HG03460 (cell line): ENCODE measurements around the gene SH2D2A.

Experiments used
- ATAC-seq: cut with Tn5 transposase; IDR thresholded peaks from one replicate; pipeline ENCODE4 v1.9.1; 2021; ENCODE audit not compliant: unreplicated experiment

Gene SH2D2A

GRCh38 chr1:156828400-156829124 is 11.9 kb upstream of the SH2D2A start:
- ATAC-seq = no peak

- no peak for ATAC-seq
These were observed 10.0 kb upstream of the SH2D2A start for GRCh38 chr1:156826630-156827029.

- no peak for ATAC-seq
These were observed 6.7 kb upstream of the SH2D2A start for GRCh38 chr1:156823210-156823790.

DNA sequence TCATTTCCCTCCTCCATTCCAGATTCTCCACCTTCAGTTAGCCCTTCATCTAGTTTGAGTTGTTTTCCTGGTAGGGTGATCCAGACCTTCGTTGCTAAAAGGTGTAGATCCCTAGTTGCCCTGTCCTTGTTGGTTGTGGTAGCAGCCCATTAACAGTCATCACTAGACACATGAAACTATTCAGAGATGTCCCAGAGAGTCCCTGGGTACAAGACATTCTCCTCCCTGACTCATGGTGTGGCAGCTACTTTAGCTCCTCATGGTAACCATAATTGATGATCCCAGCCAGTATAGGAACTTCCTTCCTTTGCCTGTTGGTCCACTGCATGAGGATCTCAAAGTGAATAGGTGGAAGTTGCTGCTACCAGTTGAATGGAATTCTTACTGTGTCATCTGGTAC is 6.0 kb upstream of the SH2D2A start:
- ATAC-seq = no peak

DNA sequence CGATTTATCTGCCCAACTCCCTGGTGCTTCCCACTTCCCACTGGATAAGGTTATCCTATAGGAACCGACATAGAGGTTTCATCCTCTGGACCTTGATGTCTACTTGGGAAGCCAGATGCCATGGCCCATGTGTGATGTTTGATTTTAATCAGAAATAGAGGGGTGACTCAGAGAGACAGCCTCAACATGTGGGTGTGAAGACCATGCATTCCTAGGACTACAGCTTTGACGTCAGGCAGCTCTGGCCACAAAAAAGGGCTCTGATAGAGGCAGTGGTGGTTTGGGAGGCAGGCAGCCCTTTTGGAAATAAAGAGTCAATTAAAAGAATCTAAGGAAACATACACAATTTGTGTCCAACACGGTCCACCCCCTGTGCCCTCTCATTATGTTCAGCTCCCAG is 5.2 kb upstream of the SH2D2A start:
- ATAC-seq = no peak

GRCh38 chr1:156815961-156816422 is 656 bp downstream of the SH2D2A start:
- ATAC-seq = no peak

DNA sequence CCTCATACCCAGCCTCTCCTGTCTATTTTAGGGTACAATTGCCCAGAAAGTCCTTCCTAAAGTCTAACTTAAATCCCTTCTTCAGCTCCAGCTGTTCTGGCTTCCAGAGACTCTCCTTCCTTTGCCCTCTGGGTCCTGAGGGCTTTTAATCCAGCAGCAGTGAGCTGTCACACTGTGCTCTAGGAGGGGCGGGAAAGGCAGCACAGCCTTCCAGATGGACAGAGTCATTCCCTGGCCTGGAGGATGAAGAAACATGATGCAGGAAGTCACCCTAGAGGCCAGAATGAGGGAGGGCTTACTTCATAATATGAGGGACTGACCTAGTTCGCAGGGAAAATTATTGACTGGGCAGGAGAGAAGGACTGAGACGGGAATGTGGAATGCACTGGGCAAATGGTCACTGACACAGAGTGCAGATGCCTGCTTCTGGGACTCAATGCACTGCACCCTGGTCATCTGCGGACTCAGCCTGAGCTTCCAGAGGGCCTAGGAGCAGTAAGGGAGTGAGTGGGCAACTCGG is 1.3 kb downstream of the SH2D2A start:
- no peak for ATAC-seq

GRCh38 chr1:156814571-156815260 is 1.9 kb downstream of the SH2D2A start:
- no peak for ATAC-seq

DNA sequence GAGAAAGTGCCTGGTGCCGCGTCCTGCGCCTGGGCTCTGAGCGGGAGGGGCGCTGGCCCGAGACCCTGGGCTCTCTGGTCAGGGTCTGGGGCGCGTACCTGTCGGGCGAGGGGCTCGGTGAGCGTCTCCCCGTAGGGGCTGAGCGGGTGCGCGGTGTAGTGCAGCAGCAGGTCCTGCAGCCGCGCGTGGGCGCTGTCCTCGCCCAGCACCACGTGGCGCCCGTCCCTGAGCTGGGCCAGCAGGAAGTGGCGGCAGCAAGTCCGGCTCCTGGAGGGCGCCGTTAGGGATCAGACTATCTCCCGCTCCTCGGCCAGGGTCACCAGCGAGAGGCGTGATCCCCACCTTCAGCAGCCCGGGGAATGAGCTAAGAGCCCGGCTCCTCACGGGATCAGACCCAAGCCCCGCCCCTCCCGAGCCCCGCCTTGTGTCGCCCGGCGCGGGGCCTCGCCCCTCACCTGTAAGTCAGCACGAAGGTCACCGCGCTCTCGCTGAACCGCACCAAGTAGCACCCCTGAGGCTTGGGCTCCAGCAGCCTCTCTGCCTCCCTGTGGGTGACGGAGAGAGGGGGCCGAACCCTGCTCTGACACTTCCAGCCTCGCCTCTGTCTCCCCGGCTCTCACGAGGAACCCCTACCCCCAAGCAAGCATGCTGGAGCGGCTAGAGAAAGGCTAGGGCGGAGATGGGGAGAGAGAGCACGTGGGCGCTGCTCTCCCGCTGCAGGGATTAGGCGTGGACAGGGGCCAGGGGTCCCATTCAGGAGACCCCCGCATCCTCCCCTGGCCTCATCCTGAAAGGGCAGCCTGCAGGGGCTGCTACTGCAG is 2.7 kb downstream of the SH2D2A start:
- ATAC-seq = no peak

DNA sequence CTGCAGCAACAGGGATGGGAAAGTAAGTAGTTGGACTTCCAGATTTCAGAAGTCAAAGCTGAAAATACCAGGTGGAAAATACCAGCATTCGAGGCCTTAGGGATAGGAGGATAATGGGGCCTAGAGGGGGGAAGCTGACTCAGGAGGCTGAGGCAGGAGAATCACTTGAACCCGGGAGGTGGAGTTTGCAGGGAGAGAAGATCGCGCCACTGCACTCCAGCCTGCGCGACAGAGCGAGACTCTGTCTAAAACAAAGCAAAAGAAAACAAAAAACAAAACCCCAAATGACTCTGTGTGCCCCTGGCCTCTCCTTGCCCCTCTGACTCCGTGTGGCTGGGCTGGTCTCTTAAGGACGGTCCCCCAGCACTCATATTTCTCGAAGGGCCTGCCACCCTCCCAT is 3.4 kb downstream of the SH2D2A start:
- no peak for ATAC-seq

- ATAC-seq = no peak
These were observed 4.2 kb downstream of the SH2D2A start for GRCh38 chr1:156812293-156812990.

GRCh38 chr1:156811168-156811567 is 5.5 kb downstream of the SH2D2A start:
- no peak for ATAC-seq

DNA sequence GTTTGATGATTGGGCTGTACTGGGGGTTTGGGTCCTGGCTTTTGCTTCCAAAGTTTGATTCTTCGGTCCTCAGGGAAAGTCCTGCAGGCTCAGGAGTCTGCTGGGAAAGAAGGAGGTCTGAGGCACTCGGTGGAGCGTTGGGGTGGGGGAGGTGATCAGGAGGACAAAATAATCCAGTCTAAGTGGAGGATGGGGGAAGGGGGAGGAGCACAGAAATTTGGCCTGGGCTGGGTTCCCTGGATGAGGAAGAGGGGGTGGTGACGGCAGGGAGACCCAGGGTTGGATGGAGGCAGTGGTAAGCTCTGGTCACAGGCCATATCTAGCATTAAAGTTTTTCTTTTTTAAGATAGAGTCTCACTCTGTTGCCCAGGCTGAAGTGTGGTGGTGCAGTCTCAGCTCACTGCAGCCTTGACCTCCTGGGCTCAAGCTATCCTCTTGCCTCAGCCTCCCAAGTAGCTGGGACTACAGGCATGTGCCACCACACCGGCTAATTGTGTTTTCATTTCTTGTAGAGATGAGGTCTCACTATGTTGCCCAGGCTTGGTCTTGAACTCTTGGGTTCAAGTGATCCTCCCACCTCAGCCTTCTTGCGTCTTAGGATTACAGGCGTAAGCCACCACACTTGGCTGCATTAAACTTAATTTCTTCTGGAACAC is 6.8 kb downstream of the SH2D2A start:
- ATAC-seq = no peak

- no peak for ATAC-seq
These were observed 7.4 kb downstream of the SH2D2A start for GRCh38 chr1:156809281-156809680.

GRCh38 chr1:156808186-156809030 is 8.2 kb downstream of the SH2D2A start:
- no peak for ATAC-seq

DNA sequence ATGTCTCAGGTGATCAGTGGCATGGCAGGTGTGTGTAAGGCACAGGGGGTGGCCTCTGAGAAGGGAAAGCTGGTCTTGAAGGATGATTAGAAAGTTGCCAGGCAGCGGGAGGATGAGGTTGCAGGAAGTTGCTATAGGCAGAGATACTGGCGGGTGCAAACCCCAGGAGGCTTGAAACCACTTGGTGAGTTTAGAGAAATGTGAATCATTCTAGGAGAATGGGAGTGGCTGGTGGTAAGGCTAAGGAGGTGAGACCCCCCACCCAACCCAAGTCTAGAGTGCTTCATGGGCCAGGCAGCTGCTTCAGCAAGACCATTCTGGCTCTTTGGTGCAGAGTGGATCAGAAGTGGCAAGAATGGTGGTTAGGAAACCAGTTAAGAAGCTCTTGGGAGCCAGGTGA is 9.0 kb downstream of the SH2D2A start:
- ATAC-seq = no peak

- no peak for ATAC-seq
These were observed 9.9 kb downstream of the SH2D2A start for GRCh38 chr1:156806512-156807440.
